Transverse colon (tissue), 4 donors: ENCODE results near the gene DNAH11.

Experiments used
- CTCF ChIP-seq, 5 experiments: fragments of 200-600 bp in 3 of 5; fragments of 450-650 bp in 2 of 5; sonication (generic) in 3 of 5; IDR thresholded peaks; 1 replicate in 2 of 5; 2 replicates in 3 of 5; pipeline ENCODE4 v1.5.1; 2016 to 2017; ENCODE audit warnings: antibody characterized with exemption in 5 of 5, inconsistent platforms in 3 of 5, mild to moderate bottlenecking in 2 of 5, moderate library complexity in 1 of 5
- POLR2A ChIP-seq: fragments of 450-650 bp; IDR thresholded peaks from one replicate; pipeline ENCODE4 v1.6.1; 2016; ENCODE audit warnings: antibody characterized with exemption, mild to moderate bottlenecking, moderate library complexity
- POLR2AphosphoS5 ChIP-seq, 3 donors: sonication (generic); formaldehyde crosslinking; IDR thresholded peaks; one replicate each; pipeline ENCODE4 v1.6.1; 2016; ENCODE audit warnings: antibody characterized with exemption in 3 of 3

GRCh38 chr7:21891291-21891690 lies 348.5 kb downstream of the DNAH11 start:
- TF ChIP-seq CTCF (IDR thresholded peaks at IDR 0.05) (no peak), POLR2A (no peak), POLR2AphosphoS5 (IDR thresholded peaks at IDR 0.05) (no peak)
